HG03196 (cell line): ENCODE results near the gene RABL3.
A peak's percentile ranks its signal among the peaks of the same experiment; 100 is the strongest.
"Not testable (repeated sequence)": the region's sequence is repeated elsewhere in the genome, so short reads cannot be mapped to it uniquely, and the experiment has no call there.

ENCODE experiments used
- ATAC-seq: cut with Tn5 transposase; IDR thresholded peaks from one replicate; pipeline ENCODE4 v1.9.1; 2021; ENCODE audit not compliant: unreplicated experiment

RABL3 gene

GRCh38 chr3:120742198-120742848, at the start of gene RABL3, which contains the start of gene GTF2E1:
Gene RABL3, minus strand, starts transcription at chr3:120742516. Its CDS starts 9 bp downstream, at chr3:120742507.
Gene GTF2E1, plus strand, starts transcription at chr3:120742744. Its CDS starts 7,809 bp downstream, at chr3:120750553.
- ATAC-seq: peak; percentile 99

GRCh38 chr3:120791913-120792312, 49.6 kb upstream of the RABL3 start:
- no peak for ATAC-seq

GRCh38 chr3:120791010-120791409, 48.7 kb upstream of the RABL3 start:
- ATAC-seq: no peak

- peak; percentile 57 for ATAC-seq
Measured at GRCh38 chr3:120785832-120786231, 43.5 kb upstream of the RABL3 start.

GRCh38 chr3:120780977-120781376, 38.7 kb upstream of the RABL3 start:
- ATAC-seq: peak; percentile 93

- no peak for ATAC-seq
Measured at GRCh38 chr3:120778776-120779175, 36.5 kb upstream of the RABL3 start.

GRCh38 chr3:120775411-120775810, 33.1 kb upstream of the RABL3 start:
- ATAC-seq: no peak

- peak; percentile 64 for ATAC-seq
Measured at GRCh38 chr3:120773932-120774331, 31.6 kb upstream of the RABL3 start.

GRCh38 chr3:120772081-120772480, 29.8 kb upstream of the RABL3 start:
- no peak for ATAC-seq

GRCh38 chr3:120770891-120771290, 28.6 kb upstream of the RABL3 start:
- ATAC-seq: no peak

- ATAC-seq: no peak
Measured at GRCh38 chr3:120769436-120769835, 27.1 kb upstream of the RABL3 start.

- ATAC-seq: no peak
Measured at GRCh38 chr3:120767106-120767505, 24.8 kb upstream of the RABL3 start.

- ATAC-seq: no peak
Measured at GRCh38 chr3:120766576-120766975, 24.3 kb upstream of the RABL3 start.

- ATAC-seq: peak; percentile 58
Measured at GRCh38 chr3:120765830-120766493, 23.6 kb upstream of the RABL3 start.

GRCh38 chr3:120764206-120764605, 21.9 kb upstream of the RABL3 start:
- no peak for ATAC-seq

GRCh38 chr3:120763601-120764000, 21.3 kb upstream of the RABL3 start:
- ATAC-seq: peak; percentile 77

GRCh38 chr3:120762615-120763014, 20.3 kb upstream of the RABL3 start:
- no peak for ATAC-seq

GRCh38 chr3:120758551-120758950, 16.2 kb upstream of the RABL3 start:
- not testable (repeated sequence) for ATAC-seq

GRCh38 chr3:120756061-120756460, 13.7 kb upstream of the RABL3 start:
- no peak for ATAC-seq

- no peak for ATAC-seq
Measured at GRCh38 chr3:120753810-120754209, 11.5 kb upstream of the RABL3 start.

GRCh38 chr3:120752865-120753264, 10.5 kb upstream of the RABL3 start:
- no peak for ATAC-seq

- no peak for ATAC-seq
Measured at GRCh38 chr3:120752230-120752629, 9.9 kb upstream of the RABL3 start.

- no peak for ATAC-seq
Measured at GRCh38 chr3:120749843-120750242, 7.5 kb upstream of the RABL3 start.
